GM12878 (cell line): Measurements from ENCODE around the gene SLC45A1. TPM values are rescaled to one million over a fixed set of nuclear protein-coding genes. Genes with fewer than 3 reads are reported as not detected.

Source experiments
- ATAC-seq: fragments of 200-7000 bp; cut with Tn5 transposase; 3 replicates; pipeline ENCODE4 v1.9.1; 2020; ENCODE audit warnings: mild to moderate bottlenecking, moderate library complexity
- BruUV-seq: library from RNA; stranded (reverse); fragments of 400-500 nt; replicated peaks from 2 replicates; lab custom pipeline; 2021; lab: Mats Ljungman, UMichigan
- CTCF ChIA-PET: fragments of 300-600 bp; sonication (Branson Sonifier 250); formaldehyde crosslinking; extraction: SDS; loops from one replicate; lab custom pipeline; 2021; ENCODE audit warnings: inconsistent platforms; lab: Yijun Ruan, JAX
- POLR2A ChIA-PET: fragments of 350-600 bp; formaldehyde crosslinking; extraction: SDS; loops from one replicate; lab custom pipeline; 2021; ENCODE audit warnings: inconsistent platforms; lab: Charles Lee
- RAD21 ChIA-PET: fragments of 300-600 bp; sonication (Branson Sonifier 250); formaldehyde crosslinking; loops from one replicate; lab custom pipeline; 2023; ENCODE audit warnings: antibody characterized with exemption; ENCODE audit not compliant: unreplicated experiment; lab: Charles Lee
- SMC1A ChIA-PET: fragments of 300-600 bp; sonication (Branson Sonifier 250); formaldehyde crosslinking; loops from one replicate; lab custom pipeline; 2023; ENCODE audit not compliant: unreplicated experiment, uncharacterized antibody; lab: Charles Lee
- DNase-seq: peaks from one replicate; pipeline ENCODE4 v3.0.0-alpha.2; 2011; ENCODE audit warnings: low read depth, low spot score
- FAIRE-seq: peaks from 3 replicates; lab custom pipeline; 2011; peaks lifted over from hg19 to GRCh38; lab: Jason Lieb, UNC
- H2AFZ ChIP-seq: 2 replicates; pipeline ENCODE4 v1.6.0; 2011; ENCODE audit warnings: low read depth, low read length, control low read depth; ENCODE audit not compliant: control insufficient read depth
- H3K27ac ChIP-seq: 2 replicates; pipeline ENCODE4 v1.5.1; 2011; ENCODE audit warnings: control low read depth; ENCODE audit not compliant: control insufficient read depth, insufficient read depth
- H3K27me3 ChIP-seq, 2 experiments: replicated peaks in 1 of 2; 2 replicates each; pipeline versions ENCODE4 v1.6.0 to v1.6.1; 2011; ENCODE audit warnings: low read length in 1 of 2; ENCODE audit not compliant: control insufficient read depth in 2 of 2, insufficient read depth in 2 of 2
- H3K36me3 ChIP-seq, 2 experiments: 2 replicates each; pipeline ENCODE4 v1.5.1; 2011; ENCODE audit warnings: low read length in 1 of 2; ENCODE audit not compliant: control insufficient read depth in 2 of 2, insufficient read depth in 2 of 2
- H3K4me1 ChIP-seq: 2 replicates; pipeline ENCODE4 v1.6.1; 2011; ENCODE audit warnings: mild to moderate bottlenecking, low read length, moderate library complexity, mixed read lengths; ENCODE audit not compliant: control insufficient read depth, insufficient read depth
- H3K4me2 ChIP-seq: 2 replicates; pipeline ENCODE4 v1.6.0; 2011; ENCODE audit warnings: control low read depth; ENCODE audit not compliant: control insufficient read depth, insufficient read depth
- H3K4me3 ChIP-seq: fragments of 200-600 bp; sonication (generic); 2 replicates; pipeline ENCODE4 v1.5.1; 2016
- H3K79me2 ChIP-seq: 2 replicates; pipeline ENCODE4 v1.6.0; 2011; ENCODE audit warnings: low read length; ENCODE audit not compliant: control insufficient read depth, insufficient read depth
- H3K9ac ChIP-seq: 2 replicates; pipeline ENCODE4 v1.8.0; 2011; ENCODE audit warnings: low read length, control low read depth, mixed read lengths; ENCODE audit not compliant: control insufficient read depth, insufficient read depth
- H3K9me3 ChIP-seq: replicated peaks from 3 replicates; pipeline ENCODE4 v1.5.1; 2011; ENCODE audit warnings: mild to moderate bottlenecking, low read length; ENCODE audit not compliant: control insufficient read depth, insufficient read depth
- H4K20me1 ChIP-seq: 2 replicates; pipeline ENCODE4 v1.6.0; 2011; ENCODE audit not compliant: control insufficient read depth, insufficient read depth
- ASH2L ChIP-seq: fragments of 300-600, 200-600 bp; sonication (generic); IDR thresholded peaks from 2 replicates; pipeline ENCODE4 v1.6.1; 2017; ENCODE audit warnings: low read depth, mild to moderate bottlenecking, borderline replicate concordance
- ATF2 ChIP-seq: IDR thresholded peaks from 2 replicates; pipeline ENCODE4 v1.6.1; 2012; ENCODE audit warnings: low read length, inconsistent platforms
- BRCA1 ChIP-seq: IDR thresholded peaks from 2 replicates; pipeline ENCODE4 v1.6.1; 2011; ENCODE audit warnings: low read depth, low read length, improper control_type of control experiment
- ETV6 ChIP-seq, 2 experiments: fragments of 450-650 bp in 1 of 2; IDR thresholded peaks in 1 of 2; conservative IDR thresholded peaks in 1 of 2; 2 replicates each; pipeline ENCODE4 v1.6.1; 2014; ENCODE audit warnings: antibody characterized with exemption in 1 of 2, borderline replicate concordance in 1 of 2, low read depth in 1 of 2, mild to moderate bottlenecking in 1 of 2, moderate library complexity in 1 of 2
- IKZF2 ChIP-seq, 2 experiments: fragments of 450-650 bp; IDR thresholded peaks; 2 replicates each; pipeline ENCODE4 v1.6.1; 2017; ENCODE audit warnings: mild to moderate bottlenecking in 2 of 2, moderate library complexity in 2 of 2
- MEF2B ChIP-seq: fragments of 450-650 bp; IDR thresholded peaks from 2 replicates; pipeline ENCODE4 v1.6.1; 2018; ENCODE audit warnings: mild to moderate bottlenecking, moderate library complexity; ENCODE audit not compliant: partially characterized antibody, poor library complexity, severe bottlenecking
- RBBP5 ChIP-seq: fragments of 200-600 bp; sonication (generic); conservative IDR thresholded peaks from 2 replicates; pipeline ENCODE4 v1.6.1; 2016
- TCF12 ChIP-seq: IDR thresholded peaks from 2 replicates; pipeline ENCODE4 v1.6.1; 2011; ENCODE audit warnings: low read depth, mild to moderate bottlenecking, low read length
- YY1 ChIP-seq: IDR thresholded peaks from 2 replicates; pipeline ENCODE4 v1.6.1; 2011; ENCODE audit warnings: low read depth, mild to moderate bottlenecking, low read length
- WGBS: methylation state at CpG from one replicate; pipeline ENCODE4 v1.1.6; 2016; ENCODE audit warnings: low lambda C conversion rate; ENCODE audit not compliant: insufficient replicate concordance, insufficient coverage; ENCODE audit errors: missing lambda C conversion rate; 5-methylcytosine and 5-hydroxymethylcytosine counted together
- in situ Hi-C: fragments of 300-500 bp; cut with MboI; formaldehyde crosslinking; loops from 9 replicates; pipeline ENCODE4 v1.14.3; 2018; ENCODE audit warnings: mixed read lengths
- intact Hi-C: fragments of 100-400 bp; cut with micrococcal nuclease; formaldehyde crosslinking; loops from one replicate; pipeline ENCODE4 v1.14.2; 2022; ENCODE audit not compliant: unreplicated experiment
- polyA plus RNA-seq, 11 experiments: library from polyadenylated mRNA; depleted of rRNA in 4 of 11; unstranded in 6 of 11; stranded (reverse) in 5 of 11; fragments of >200 nt; fragmentation: Nextera tagmentation in 4 of 11; fragmentation: Illumina TruSeq in 1 of 11; extraction: Ambion mirVana in 4 of 11; extraction: Trizol in 1 of 11; gene quantifications; 1 replicate in 1 of 11; 2 replicates in 10 of 11; pipeline versions ENCODE4 v1.2.1 to v1.2.3, GENCODE V29; 2011 to 2016; ENCODE audit warnings: inconsistent platforms in 2 of 11, missing spikeins in 2 of 11, low read depth in 1 of 11
- total RNA-seq, 4 experiments: library from RNA; depleted of rRNA in 3 of 4; stranded (reverse); fragments of >200 nt in 3 of 4; fragmentation: Illumina TruSeq in 1 of 4; extraction: Trizol in 1 of 4; gene quantifications; 2 replicates each; pipeline versions ENCODE4 v1.2.1 to v1.2.3, GENCODE V29; 2013 to 2021
- TF ChIP-seq, protein P1 (sequence below): fragments of 450-650 bp; IDR thresholded peaks from 2 replicates; pipeline ENCODE4 v1.6.1; 2018; ENCODE audit warnings: mild to moderate bottlenecking, low read depth, moderate library complexity; ENCODE audit not compliant: partially characterized antibody
- TF ChIP-seq, protein P2 (sequence below): fragments of 450-650 bp; IDR thresholded peaks from 2 replicates; pipeline ENCODE4 v1.6.1; 2017; ENCODE audit warnings: antibody characterized with exemption, mild to moderate bottlenecking, moderate library complexity

Gene SLC45A1
- total and polyA plus RNA-seq, 10 of the 15 experiments (the other 5 are each of a cell fraction or from before 2014, with no cell fraction given), result 0.07 to 0.23 (median 0.13) TPM; not detected in 6

GRCh38 chr1:8352471-8352845, 34.5 kb downstream of the SLC45A1 start:
- SMC1A ChIA-PET, result interaction anchor here (3.9 kb wide), 1 partner anchor 337 kb away, joined by 16 read pairs; no protein-coding TSS in a partner anchor
- TF ChIP-seq ASH2L (no peak), ATF2 (no peak), ETV6 (conservative IDR thresholded peaks at IDR 0.05 in 1 of 2, IDR thresholded peaks at IDR 0.05 in 1 of 2; ENCODE audit: borderline replicate concordance in 1 of 2, low read depth in 1 of 2) (no peak), MEF2B (no peak), BRCA1 (no peak), YY1 (no peak), IKZF2 (IDR thresholded peaks at IDR 0.05) (no peak), RBBP5 (no peak), TCF12 (no peak)
- TF ChIP-seq, protein P1, sequence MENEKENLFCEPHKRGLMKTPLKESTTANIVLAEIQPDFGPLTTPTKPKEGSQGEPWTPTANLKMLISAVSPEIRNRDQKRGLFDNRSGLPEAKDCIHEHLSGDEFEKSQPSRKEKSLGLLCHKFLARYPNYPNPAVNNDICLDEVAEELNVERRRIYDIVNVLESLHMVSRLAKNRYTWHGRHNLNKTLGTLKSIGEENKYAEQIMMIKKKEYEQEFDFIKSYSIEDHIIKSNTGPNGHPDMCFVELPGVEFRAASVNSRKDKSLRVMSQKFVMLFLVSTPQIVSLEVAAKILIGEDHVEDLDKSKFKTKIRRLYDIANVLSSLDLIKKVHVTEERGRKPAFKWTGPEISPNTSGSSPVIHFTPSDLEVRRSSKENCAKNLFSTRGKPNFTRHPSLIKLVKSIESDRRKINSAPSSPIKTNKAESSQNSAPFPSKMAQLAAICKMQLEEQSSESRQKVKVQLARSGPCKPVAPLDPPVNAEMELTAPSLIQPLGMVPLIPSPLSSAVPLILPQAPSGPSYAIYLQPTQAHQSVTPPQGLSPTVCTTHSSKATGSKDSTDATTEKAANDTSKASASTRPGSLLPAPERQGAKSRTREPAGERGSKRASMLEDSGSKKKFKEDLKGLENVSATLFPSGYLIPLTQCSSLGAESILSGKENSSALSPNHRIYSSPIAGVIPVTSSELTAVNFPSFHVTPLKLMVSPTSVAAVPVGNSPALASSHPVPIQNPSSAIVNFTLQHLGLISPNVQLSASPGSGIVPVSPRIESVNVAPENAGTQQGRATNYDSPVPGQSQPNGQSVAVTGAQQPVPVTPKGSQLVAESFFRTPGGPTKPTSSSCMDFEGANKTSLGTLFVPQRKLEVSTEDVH, result no peak
- TF ChIP-seq, protein P2, sequence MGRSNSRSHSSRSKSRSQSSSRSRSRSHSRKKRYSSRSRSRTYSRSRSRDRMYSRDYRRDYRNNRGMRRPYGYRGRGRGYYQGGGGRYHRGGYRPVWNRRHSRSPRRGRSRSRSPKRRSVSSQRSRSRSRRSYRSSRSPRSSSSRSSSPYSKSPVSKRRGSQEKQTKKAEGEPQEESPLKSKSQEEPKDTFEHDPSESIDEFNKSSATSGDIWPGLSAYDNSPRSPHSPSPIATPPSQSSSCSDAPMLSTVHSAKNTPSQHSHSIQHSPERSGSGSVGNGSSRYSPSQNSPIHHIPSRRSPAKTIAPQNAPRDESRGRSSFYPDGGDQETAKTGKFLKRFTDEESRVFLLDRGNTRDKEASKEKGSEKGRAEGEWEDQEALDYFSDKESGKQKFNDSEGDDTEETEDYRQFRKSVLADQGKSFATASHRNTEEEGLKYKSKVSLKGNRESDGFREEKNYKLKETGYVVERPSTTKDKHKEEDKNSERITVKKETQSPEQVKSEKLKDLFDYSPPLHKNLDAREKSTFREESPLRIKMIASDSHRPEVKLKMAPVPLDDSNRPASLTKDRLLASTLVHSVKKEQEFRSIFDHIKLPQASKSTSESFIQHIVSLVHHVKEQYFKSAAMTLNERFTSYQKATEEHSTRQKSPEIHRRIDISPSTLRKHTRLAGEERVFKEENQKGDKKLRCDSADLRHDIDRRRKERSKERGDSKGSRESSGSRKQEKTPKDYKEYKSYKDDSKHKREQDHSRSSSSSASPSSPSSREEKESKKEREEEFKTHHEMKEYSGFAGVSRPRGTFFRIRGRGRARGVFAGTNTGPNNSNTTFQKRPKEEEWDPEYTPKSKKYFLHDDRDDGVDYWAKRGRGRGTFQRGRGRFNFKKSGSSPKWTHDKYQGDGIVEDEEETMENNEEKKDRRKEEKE, result no peak
- TF ChIP-seq, all 136 proteins: peak for 0
- no peaks in the 10 kb centered on the region for H3K79me2 ChIP-seq
- BruUV-seq, result no TSS peak
- in situ Hi-C loops, result no loop called here
- H3K27ac ChIP-seq, result no peak overlapping the region
- intact Hi-C loops, result no loop called here
- ChIA-PET POLR2A (no interaction called here), RAD21 (interaction anchor here (1.3 kb wide), 1 partner anchor 375 kb away, joined by 3 read pairs; no protein-coding TSS in a partner anchor), CTCF (interaction anchor here (0.6 to 1.8 kb wide), 5 partner anchors 321 to 377 kb away, joined by 3 to 8 read pairs (median 4); no protein-coding TSS in a partner anchor)
- H3K27me3 ChIP-seq, result no peaks in the 10 kb centered on the region
- H3K4me3 ChIP-seq, result no peak overlapping the region
- no peak overlapping the region for H3K9ac ChIP-seq
- no peak overlapping the region for H2AFZ ChIP-seq
- WGBS, result 89% methylated on average over 15 of the region's 15 CpGs
- no peak for FAIRE-seq
- no peak overlapping the region for H3K4me2 ChIP-seq
- no peak for ATAC-seq
- peaks cover 8 to 25% of the 10 kb centered on the region in 2 experiments for H3K36me3 ChIP-seq
- no peaks in the 10 kb centered on the region for H3K4me1 ChIP-seq
- no peak for DNase-seq
- H3K9me3 ChIP-seq, result no peaks in the 10 kb centered on the region
- no peaks in the 10 kb centered on the region for H4K20me1 ChIP-seq
